Measurements from ENCODE around the gene STAG3.

GRCh38 chr7:100163006-100163531 is 14.6 kb upstream of the STAG3 start:
- TF ChIP-seq CTCF (IDR thresholded peaks at IDR 0.05): no peak
- no peak for TF ChIP-seq POLR2A (IDR thresholded peaks at IDR 0.05; ENCODE audit: low read depth)
- no peak for TF ChIP-seq POLR2AphosphoS5 (IDR thresholded peaks at IDR 0.05)
